Endothelial cell of umbilical vein (primary cell): ENCODE measurements around the gene SNX9. TPM values are rescaled to one million over a fixed set of nuclear protein-coding genes. Genes with fewer than 3 reads are reported as not detected.

ENCODE experiments used
- BruUV-seq: library from RNA; stranded (reverse); fragments of 400-500 nt; replicated peaks from 2 replicates; lab custom pipeline; 2021; lab: Mats Ljungman, UMichigan
- CTCF ChIA-PET: fragments of 300-600, 350-600 bp; sonication (Branson Sonifier 250); formaldehyde crosslinking; loops from one replicate; lab custom pipeline; 2021; ENCODE audit warnings: antibody characterized with exemption, inconsistent platforms; lab: Charles Lee
- POLR2A ChIA-PET: fragments of 300-600, 350-600 bp; sonication (Branson Sonifier 250); formaldehyde crosslinking; loops from one replicate; lab custom pipeline; 2021; ENCODE audit warnings: antibody characterized with exemption, inconsistent platforms; lab: Charles Lee
- DNase-seq: peaks from one replicate; pipeline ENCODE4 v3.0.0-alpha.2; 2011; ENCODE audit warnings: low read depth, low spot score
- FAIRE-seq: peaks from 2 replicates; lab custom pipeline; 2011; peaks lifted over from hg19 to GRCh38; lab: Jason Lieb, UNC
- H2AFZ ChIP-seq: 2 replicates; pipeline ENCODE4 v1.6.0; 2012; ENCODE audit warnings: low read depth, low read length, control low read depth, inconsistent platforms
- H3K27ac ChIP-seq: 2 replicates; pipeline ENCODE4 v1.5.1; 2011; ENCODE audit warnings: low read depth, mild to moderate bottlenecking, control low read depth, low read length, moderate library complexity; ENCODE audit not compliant: insufficient read depth
- H3K27me3 ChIP-seq, 2 experiments: 2 replicates each; pipeline versions ENCODE4 v1.6.0 to v1.6.1; 2011; ENCODE audit warnings: low read length in 2 of 2, mixed read lengths in 1 of 2; ENCODE audit not compliant: control insufficient read depth in 2 of 2, insufficient read depth in 2 of 2
- H3K36me3 ChIP-seq, 2 experiments: 2 replicates in 1 of 2; 3 replicates in 1 of 2; pipeline ENCODE4 v1.5.1; 2011; ENCODE audit warnings: low read length in 2 of 2, mild to moderate bottlenecking in 1 of 2, moderate library complexity in 1 of 2; ENCODE audit not compliant: control insufficient read depth in 2 of 2, insufficient read depth in 2 of 2; ENCODE audit errors: extremely low read depth in 1 of 2
- H3K4me1 ChIP-seq: 3 replicates; pipeline ENCODE4 v1.5.1; 2011; ENCODE audit warnings: mild to moderate bottlenecking, low read length; ENCODE audit not compliant: control insufficient read depth, insufficient read depth; ENCODE audit errors: extremely low read depth
- H3K4me2 ChIP-seq: 2 replicates; pipeline ENCODE4 v1.6.1; 2011; ENCODE audit warnings: low read length, control low read depth, mixed read lengths; ENCODE audit not compliant: insufficient read depth
- H3K4me3 ChIP-seq, 3 experiments: fragments of 200-600 bp in 1 of 3; sonication (generic), shearing (Covaris generic) in 1 of 3; replicated peaks in 1 of 3; 2 replicates each; pipeline ENCODE4 v1.5.1; 2011 to 2016; ENCODE audit warnings: control low read depth in 3 of 3, low read length in 3 of 3, mild to moderate bottlenecking in 2 of 3, inconsistent platforms in 1 of 3, low read depth in 1 of 3, moderate library complexity in 1 of 3; ENCODE audit not compliant: insufficient read depth in 1 of 3
- H3K79me2 ChIP-seq: 2 replicates; pipeline ENCODE4 v1.6.0; 2012; ENCODE audit warnings: low read length, inconsistent platforms; ENCODE audit not compliant: control insufficient read depth, insufficient read depth
- H3K9ac ChIP-seq: replicated peaks from 2 replicates; pipeline ENCODE3; 2011; ENCODE audit warnings: low read length, control low read depth; ENCODE audit not compliant: insufficient read depth; ENCODE audit errors: extremely low read depth
- H3K9me1 ChIP-seq: replicated peaks from 3 replicates; pipeline ENCODE4 v1.6.0; 2011; ENCODE audit warnings: mild to moderate bottlenecking, low read length; ENCODE audit not compliant: control insufficient read depth, insufficient read depth; ENCODE audit errors: extremely low read depth
- H3K9me3 ChIP-seq: replicated peaks from 2 replicates; pipeline ENCODE4 v1.5.1; 2012; ENCODE audit warnings: low read length, inconsistent platforms; ENCODE audit not compliant: control insufficient read depth, insufficient read depth
- H4K20me1 ChIP-seq: replicated peaks from 2 replicates; pipeline ENCODE3; 2011; ENCODE audit warnings: mild to moderate bottlenecking, low read length; ENCODE audit not compliant: control insufficient read depth, insufficient read depth; ENCODE audit errors: extremely low read depth
- CTCF ChIP-seq, 2 donors: IDR thresholded peaks; 1 replicate in 1 of 2; 2 replicates in 1 of 2; pipeline ENCODE4 v1.5.1; 2011; ENCODE audit warnings: low read length in 2 of 2, mild to moderate bottlenecking in 2 of 2, moderate library complexity in 2 of 2, control low read depth in 1 of 2, inconsistent platforms in 1 of 2, low read depth in 1 of 2; ENCODE audit not compliant: insufficient read depth in 1 of 2; ENCODE audit errors: extremely low read depth in 1 of 2
- EZH2 ChIP-seq: IDR thresholded peaks from 2 replicates; pipeline ENCODE4 v1.6.1; 2012; ENCODE audit warnings: borderline replicate concordance, low read depth, mild to moderate bottlenecking, moderate library complexity, low read length, inconsistent platforms; ENCODE audit not compliant: severe bottlenecking
- FOS ChIP-seq: IDR thresholded peaks from 2 replicates; pipeline ENCODE4 v1.6.1; 2011; ENCODE audit warnings: mild to moderate bottlenecking, low read length, moderate library complexity, borderline replicate concordance; ENCODE audit not compliant: insufficient read depth
- GATA2 ChIP-seq: IDR thresholded peaks from 2 replicates; pipeline ENCODE4 v1.7.0; 2011; ENCODE audit warnings: low read depth, mild to moderate bottlenecking, moderate library complexity, mixed read lengths, low read length; ENCODE audit not compliant: insufficient read length, insufficient read depth
- JUN ChIP-seq: IDR thresholded peaks from 2 replicates; pipeline ENCODE4 v1.6.1; 2011; ENCODE audit warnings: borderline replicate concordance, low read depth; ENCODE audit not compliant: insufficient read length, insufficient read depth
- MAX ChIP-seq: IDR thresholded peaks from 2 replicates; pipeline ENCODE4 v1.6.1; 2011; ENCODE audit not compliant: insufficient read depth, insufficient read length
- MYC ChIP-seq: IDR thresholded peaks from one replicate; pipeline ENCODE4 v1.6.1; 2011; ENCODE audit warnings: mild to moderate bottlenecking, low read depth, low read length
- POLR2A ChIP-seq: IDR thresholded peaks from 2 replicates; pipeline ENCODE4 v1.6.1; 2012; ENCODE audit warnings: low read depth, mild to moderate bottlenecking, control low read depth, low read length
- POLR2AphosphoS5 ChIP-seq: IDR thresholded peaks from 2 replicates; pipeline ENCODE4 v1.6.1; 2012; ENCODE audit warnings: low read depth, mild to moderate bottlenecking, control low read depth, low read length, moderate library complexity; ENCODE audit not compliant: insufficient read depth
- dilution Hi-C: fragments of 300-500 bp; cut with MboI; formaldehyde crosslinking; loops from one replicate; pipeline ENCODE4 v1.15.0; 2019; ENCODE audit warnings: low sequenced_read_pairs; ENCODE audit not compliant: extremely low pct_ligation_motif_present
- intact Hi-C: fragments of 100-400 bp; cut with micrococcal nuclease; formaldehyde crosslinking; loops from one replicate; pipeline ENCODE4 v1.10.0; 2022
- polyA plus RNA-seq, 4 experiments: library from polyadenylated mRNA; depleted of rRNA in 3 of 4; stranded (reverse) in 3 of 4; unstranded in 1 of 4; fragments of >200 nt; gene quantifications; 2 replicates each; pipeline versions ENCODE4 v1.2.1 to v1.2.3, GENCODE V29; 2011 to 2012; ENCODE audit warnings: missing spikeins in 1 of 4
- total RNA-seq: library from RNA; stranded (reverse); gene quantifications from 2 replicates; pipeline ENCODE4 v1.2.3, GENCODE V29; 2021

SNX9 gene
- total and polyA plus RNA-seq, 2 donors (not counting 3 experiments of a cell fraction or from before 2014, with no cell fraction given), result 27.5 to 54.5 TPM

- no peaks in the 10 kb centered on the region for H3K9me3 ChIP-seq
- no TSS peak for BruUV-seq
- H2AFZ ChIP-seq, result no peak overlapping the region
- intact Hi-C loops (no loop called here), dilution Hi-C loops (no loop called here)
- ChIA-PET CTCF (interaction anchor here (1.1 kb wide), 1 partner anchor 12 kb away, joined by 4 read pairs; no protein-coding TSS in a partner anchor), POLR2A (no interaction called here)
- H3K79me2 ChIP-seq, result no peaks in the 10 kb centered on the region
- no peak overlapping the region for H3K4me3 ChIP-seq
- TF ChIP-seq MAX (no peak), POLR2AphosphoS5 (no peak), GATA2 (no peak), EZH2 (no peak), MYC (no peak), POLR2A (no peak), FOS (no peak), JUN (no peak), CTCF (IDR thresholded peaks at IDR 0.05; ENCODE audit: extremely low read depth in 1 of 2, insufficient read depth in 1 of 2, low read depth in 1 of 2, low read length in 2 of 2) (no peak)
- no peaks in the 10 kb centered on the region for H3K36me3 ChIP-seq
- H3K27me3 ChIP-seq, result peaks cover 0 to 3% of the 10 kb centered on the region in 2 experiments
- FAIRE-seq, result no peak
- no peak overlapping the region for H3K27ac ChIP-seq
- H4K20me1 ChIP-seq, result no peaks in the 10 kb centered on the region
- no peak for DNase-seq
- H3K9me1 ChIP-seq, result no peaks in the 10 kb centered on the region
- H3K4me1 ChIP-seq, result peaks cover 14% of the 10 kb centered on the region
- H3K4me2 ChIP-seq, result no peak overlapping the region
- no peak overlapping the region for H3K9ac ChIP-seq
Observed at GRCh38 chr6:157795841-157796240, 27.2 kb upstream of the SNX9 start.
